Mesendoderm (in vitro differentiated cells): ENCODE measurements around the gene B9D1.
A peak's percentile ranks its signal among the peaks of the same experiment; 100 is the strongest.

ENCODE experiments used
- DNase-seq: peaks from one replicate; pipeline ENCODE4 v3.0.0; 2013
- H2AK5ac ChIP-seq: 2 replicates; pipeline ENCODE4 v1.6.1; 2013; ENCODE audit warnings: low read length, inconsistent platforms
- H2BK120ac ChIP-seq: 2 replicates; pipeline ENCODE4 v1.6.1; 2013; ENCODE audit warnings: low read depth, mild to moderate bottlenecking, low read length, moderate library complexity, mixed read lengths
- H2BK15ac ChIP-seq: replicated peaks from 2 replicates; pipeline ENCODE4 v1.6.1; 2013; ENCODE audit warnings: low read depth, mild to moderate bottlenecking, moderate library complexity
- H2BK5ac ChIP-seq: 2 replicates; pipeline ENCODE4 v1.6.1; 2013; ENCODE audit warnings: low read length, inconsistent platforms
- H3K18ac ChIP-seq: 2 replicates; pipeline ENCODE4 v1.6.1; 2013; ENCODE audit warnings: mild to moderate bottlenecking, low read length, mixed read lengths
- H3K23ac ChIP-seq: one replicate; pipeline ENCODE4 v1.6.1; 2013; ENCODE audit warnings: low read length
- H3K27ac ChIP-seq: 2 replicates; pipeline ENCODE4 v1.5.1; 2013; ENCODE audit warnings: low read depth, mild to moderate bottlenecking, inconsistent platforms, low read length, moderate library complexity
- H3K27me3 ChIP-seq: 2 replicates; pipeline ENCODE4 v1.6.1; 2013; ENCODE audit warnings: low read length, control low read depth, mild to moderate bottlenecking, inconsistent platforms; ENCODE audit not compliant: insufficient read depth, poor library complexity
- H3K36me3 ChIP-seq: 2 replicates; pipeline ENCODE4 v1.6.1; 2013; ENCODE audit warnings: low read length, inconsistent platforms; ENCODE audit not compliant: control insufficient read depth, insufficient read depth
- H3K4ac ChIP-seq: one replicate; pipeline ENCODE4 v1.6.1; 2013; ENCODE audit warnings: low read depth, mild to moderate bottlenecking, low read length, moderate library complexity
- H3K4me1 ChIP-seq: 2 replicates; pipeline ENCODE4 v1.6.1; 2013; ENCODE audit warnings: low read depth, low read length, inconsistent platforms; ENCODE audit not compliant: control insufficient read depth
- H3K4me2 ChIP-seq: 2 replicates; pipeline ENCODE4 v1.6.1; 2013; ENCODE audit warnings: low read length
- H3K4me3 ChIP-seq: 2 replicates; pipeline ENCODE4 v1.5.1; 2013; ENCODE audit warnings: mild to moderate bottlenecking, low read length
- H3K56ac ChIP-seq: one replicate; pipeline ENCODE4 v1.6.1; 2013; ENCODE audit warnings: low read length
- H3K79me1 ChIP-seq: 2 replicates; pipeline ENCODE4 v1.6.1; 2013; ENCODE audit warnings: low read length, inconsistent platforms
- H3K79me2 ChIP-seq: 2 replicates; pipeline ENCODE4 v1.6.1; 2013; ENCODE audit warnings: mild to moderate bottlenecking, low read length; ENCODE audit not compliant: control insufficient read depth, insufficient read depth
- H3K9ac ChIP-seq: 2 replicates; pipeline ENCODE4 v1.6.1; 2013; ENCODE audit warnings: low read length, inconsistent platforms
- H4K5ac ChIP-seq: one replicate; pipeline ENCODE4 v1.6.1; 2013; ENCODE audit warnings: low read length
- H4K8ac ChIP-seq: one replicate; pipeline ENCODE4 v1.6.1; 2013; ENCODE audit warnings: low read depth, mild to moderate bottlenecking, control low read depth, low read length, moderate library complexity
- WGBS: extraction: QIAGEN DNeasy Blood & Tissue Kit; methylation state at CpG from one replicate; pipeline ENCODE4 v1.1.7; 2013; ENCODE audit warnings: low lambda C conversion rate, missing lambda C conversion rate; ENCODE audit not compliant: insufficient coverage; ENCODE audit errors: extremely low coverage; 5-methylcytosine and 5-hydroxymethylcytosine counted together

The B9D1 gene

GRCh38 chr17:19342611-19343255, 19.8 kb downstream of the B9D1 start:
- H3K4me3 ChIP-seq, result no peak overlapping the region
- WGBS, result no CpG with 5 or more reads among the region's 7 CpGs
- H3K27me3 ChIP-seq, result no peaks in the 10 kb centered on the region
- H4K8ac ChIP-seq, result no peak overlapping the region
- no peak overlapping the region for H3K4me2 ChIP-seq
- H3K18ac ChIP-seq, result no peak overlapping the region
- H2BK120ac ChIP-seq, result no peak overlapping the region
- no peak overlapping the region for H3K9ac ChIP-seq
- H3K4me1 ChIP-seq, result no peaks in the 10 kb centered on the region
- H3K36me3 ChIP-seq, result no peaks in the 10 kb centered on the region
- H3K23ac ChIP-seq, result no peak overlapping the region
- no peak overlapping the region for H2AK5ac ChIP-seq
- H2BK5ac ChIP-seq, result no peak overlapping the region
- H4K5ac ChIP-seq, result no peak overlapping the region
- no peak overlapping the region for H3K27ac ChIP-seq
- no peak overlapping the region for H3K4ac ChIP-seq
- no peak overlapping the region for H3K56ac ChIP-seq
- H2BK15ac ChIP-seq, result no peak overlapping the region
- no peaks in the 10 kb centered on the region for H3K79me1 ChIP-seq
- no peak for DNase-seq
- H3K79me2 ChIP-seq, result no peaks in the 10 kb centered on the region

GRCh38 chr17:19341641-19342610, 20.6 kb downstream of the B9D1 start:
- H4K5ac ChIP-seq, result no peak overlapping the region
- H2BK120ac ChIP-seq, result no peak overlapping the region
- H3K4me1 ChIP-seq, result no peaks in the 10 kb centered on the region
- DNase-seq, result peak; percentile 56
- H3K4ac ChIP-seq, result no peak overlapping the region
- H4K8ac ChIP-seq, result no peak overlapping the region
- no peaks in the 10 kb centered on the region for H3K79me2 ChIP-seq
- no peak overlapping the region for H2BK15ac ChIP-seq
- H3K36me3 ChIP-seq, result no peaks in the 10 kb centered on the region
- no CpG with 5 or more reads among the region's 20 CpGs for WGBS
- H3K4me3 ChIP-seq, result no peak overlapping the region
- H3K18ac ChIP-seq, result no peak overlapping the region
- H3K27me3 ChIP-seq, result no peaks in the 10 kb centered on the region
- H3K56ac ChIP-seq, result no peak overlapping the region
- no peak overlapping the region for H3K27ac ChIP-seq
- no peak overlapping the region for H3K9ac ChIP-seq
- no peak overlapping the region for H3K23ac ChIP-seq
- H3K4me2 ChIP-seq, result no peak overlapping the region
- H2AK5ac ChIP-seq, result no peak overlapping the region
- no peak overlapping the region for H2BK5ac ChIP-seq
- no peaks in the 10 kb centered on the region for H3K79me1 ChIP-seq

DNA sequence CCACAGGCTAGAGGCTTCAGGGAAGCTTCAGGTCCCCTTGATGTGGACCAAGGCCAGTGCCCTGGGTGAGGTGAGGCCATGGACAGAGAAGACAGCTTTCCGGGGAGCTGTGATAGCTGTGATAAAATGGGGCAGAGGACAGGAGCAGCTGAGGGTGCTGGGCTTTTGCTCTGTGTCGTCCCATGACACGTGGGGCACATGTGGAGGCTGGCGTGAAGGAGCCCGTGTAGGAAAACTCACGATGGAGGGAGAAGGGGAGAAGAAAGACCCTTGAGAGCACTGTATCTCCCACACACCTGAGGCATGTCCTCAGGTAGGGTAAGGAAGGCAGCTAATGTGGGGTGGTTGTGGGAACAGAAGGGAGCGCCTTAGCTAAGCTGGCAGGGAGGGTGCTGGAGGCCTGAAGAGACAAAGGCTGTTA, 21.3 kb downstream of the B9D1 start:
- H3K9ac ChIP-seq, result no peak overlapping the region
- no peak overlapping the region for H3K4me3 ChIP-seq
- H3K23ac ChIP-seq, result no peak overlapping the region
- H4K8ac ChIP-seq, result no peak overlapping the region
- no peak overlapping the region for H3K4me2 ChIP-seq
- H3K56ac ChIP-seq, result no peak overlapping the region
- no peaks in the 10 kb centered on the region for H3K27me3 ChIP-seq
- no peak overlapping the region for H4K5ac ChIP-seq
- no CpG with 5 or more reads among the region's 7 CpGs for WGBS
- no peaks in the 10 kb centered on the region for H3K79me1 ChIP-seq
- DNase-seq, result no peak
- no peak overlapping the region for H3K27ac ChIP-seq
- H2BK15ac ChIP-seq, result no peak overlapping the region
- no peaks in the 10 kb centered on the region for H3K36me3 ChIP-seq
- no peak overlapping the region for H2BK5ac ChIP-seq
- no peak overlapping the region for H3K4ac ChIP-seq
- no peak overlapping the region for H3K18ac ChIP-seq
- H3K4me1 ChIP-seq, result no peaks in the 10 kb centered on the region
- H3K79me2 ChIP-seq, result no peaks in the 10 kb centered on the region
- H2BK120ac ChIP-seq, result no peak overlapping the region
- H2AK5ac ChIP-seq, result no peak overlapping the region

GRCh38 chr17:19339341-19339815, 23.1 kb downstream of the B9D1 start:
- Histone ChIP-seq H3K4ac (no peak overlapping the region), H2BK5ac (no peak overlapping the region), H3K4me3 (no peak overlapping the region), H3K27me3 (no peaks in the 10 kb centered on the region), H3K79me2 (no peaks in the 10 kb centered on the region), H3K36me3 (no peaks in the 10 kb centered on the region), H3K4me1 (no peaks in the 10 kb centered on the region), H3K23ac (no peak overlapping the region), H3K18ac (no peak overlapping the region), H3K79me1 (no peaks in the 10 kb centered on the region), H2BK120ac (no peak overlapping the region), H3K56ac (no peak overlapping the region), H4K8ac (no peak overlapping the region), H3K4me2 (no peak overlapping the region), H2AK5ac (no peak overlapping the region), H2BK15ac (no peak overlapping the region), H4K5ac (no peak overlapping the region), H3K9ac (no peak overlapping the region), H3K27ac (no peak overlapping the region)
- WGBS, result no CpG with 5 or more reads among the region's 2 CpGs
- no peak for DNase-seq

- Histone ChIP-seq H3K18ac (no peak overlapping the region), H3K27me3 (no peaks in the 10 kb centered on the region), H3K79me1 (no peaks in the 10 kb centered on the region), H2AK5ac (no peak overlapping the region), H3K27ac (no peak overlapping the region), H2BK120ac (no peak overlapping the region), H3K4me3 (no peak overlapping the region), H3K56ac (peak overlapping the region; percentile 35), H3K4me2 (no peak overlapping the region), H3K9ac (no peak overlapping the region), H3K23ac (no peak overlapping the region), H3K4ac (no peak overlapping the region), H4K5ac (no peak overlapping the region), H3K4me1 (no peaks in the 10 kb centered on the region), H2BK5ac (no peak overlapping the region), H4K8ac (no peak overlapping the region), H2BK15ac (no peak overlapping the region), H3K79me2 (no peaks in the 10 kb centered on the region), H3K36me3 (no peaks in the 10 kb centered on the region)
- peak; percentile 83 for DNase-seq
- no CpG with 5 or more reads among the region's 7 CpGs for WGBS
Observed at GRCh38 chr17:19338031-19338990, 24.2 kb downstream of the B9D1 start.
